Measurements from ENCODE around the gene ARID5B. TPM values are rescaled to one million over a fixed set of nuclear protein-coding genes. Genes with fewer than 3 reads are reported as not detected.

The ARID5B gene
- total and polyA plus RNA-seq, 2 experiments from 2014 or later: 1.3 to 1.6 TPM

DNA sequence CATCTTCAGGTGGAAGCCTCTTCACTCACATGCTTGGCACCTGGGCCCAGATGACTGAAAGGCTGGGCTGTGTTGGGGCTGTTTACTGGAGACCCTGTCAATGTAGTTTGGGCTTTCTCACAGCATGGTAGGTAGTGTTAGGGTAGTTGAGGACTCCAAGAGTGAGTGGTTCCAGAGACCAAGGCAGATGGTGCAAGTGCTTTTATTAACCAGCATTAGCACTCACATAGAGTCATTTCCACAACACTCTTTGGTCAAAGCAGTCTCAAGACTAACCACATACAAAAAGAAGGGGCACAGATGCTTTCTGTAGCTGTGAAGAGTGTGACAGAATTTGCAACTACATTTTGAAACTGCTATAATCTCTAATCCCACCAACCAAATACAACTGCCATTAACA is 232.1 kb downstream of the ARID5B start (continued):
- TF ChIP-seq, protein P1, sequence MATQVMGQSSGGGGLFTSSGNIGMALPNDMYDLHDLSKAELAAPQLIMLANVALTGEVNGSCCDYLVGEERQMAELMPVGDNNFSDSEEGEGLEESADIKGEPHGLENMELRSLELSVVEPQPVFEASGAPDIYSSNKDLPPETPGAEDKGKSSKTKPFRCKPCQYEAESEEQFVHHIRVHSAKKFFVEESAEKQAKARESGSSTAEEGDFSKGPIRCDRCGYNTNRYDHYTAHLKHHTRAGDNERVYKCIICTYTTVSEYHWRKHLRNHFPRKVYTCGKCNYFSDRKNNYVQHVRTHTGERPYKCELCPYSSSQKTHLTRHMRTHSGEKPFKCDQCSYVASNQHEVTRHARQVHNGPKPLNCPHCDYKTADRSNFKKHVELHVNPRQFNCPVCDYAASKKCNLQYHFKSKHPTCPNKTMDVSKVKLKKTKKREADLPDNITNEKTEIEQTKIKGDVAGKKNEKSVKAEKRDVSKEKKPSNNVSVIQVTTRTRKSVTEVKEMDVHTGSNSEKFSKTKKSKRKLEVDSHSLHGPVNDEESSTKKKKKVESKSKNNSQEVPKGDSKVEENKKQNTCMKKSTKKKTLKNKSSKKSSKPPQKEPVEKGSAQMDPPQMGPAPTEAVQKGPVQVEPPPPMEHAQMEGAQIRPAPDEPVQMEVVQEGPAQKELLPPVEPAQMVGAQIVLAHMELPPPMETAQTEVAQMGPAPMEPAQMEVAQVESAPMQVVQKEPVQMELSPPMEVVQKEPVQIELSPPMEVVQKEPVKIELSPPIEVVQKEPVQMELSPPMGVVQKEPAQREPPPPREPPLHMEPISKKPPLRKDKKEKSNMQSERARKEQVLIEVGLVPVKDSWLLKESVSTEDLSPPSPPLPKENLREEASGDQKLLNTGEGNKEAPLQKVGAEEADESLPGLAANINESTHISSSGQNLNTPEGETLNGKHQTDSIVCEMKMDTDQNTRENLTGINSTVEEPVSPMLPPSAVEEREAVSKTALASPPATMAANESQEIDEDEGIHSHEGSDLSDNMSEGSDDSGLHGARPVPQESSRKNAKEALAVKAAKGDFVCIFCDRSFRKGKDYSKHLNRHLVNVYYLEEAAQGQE (IDR thresholded peaks at IDR 0.05; ENCODE audit: unreplicated experiment): no peak

DNA sequence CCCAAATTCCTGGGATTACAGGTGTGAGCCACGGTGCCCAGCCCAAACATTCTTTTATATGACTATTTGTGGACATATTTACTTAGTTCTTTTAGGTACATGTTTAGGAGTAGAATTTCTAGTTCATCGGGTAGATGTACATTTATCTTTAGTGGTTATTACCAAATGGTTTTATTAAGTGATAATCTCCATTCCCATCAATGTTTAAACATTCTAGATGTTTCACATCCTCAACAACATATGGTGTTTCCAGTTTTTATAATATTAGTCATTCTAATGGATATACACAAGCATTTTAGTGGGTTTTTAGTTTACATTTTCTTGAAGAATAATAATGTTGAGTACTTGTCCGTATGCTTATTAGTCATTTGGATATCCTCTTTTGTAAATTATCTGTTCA is 235.4 kb downstream of the ARID5B start:
- Histone ChIP-seq H3K4me3 (no peak overlapping the region), H3K4me2 (no peak overlapping the region), H3K4me1 (ENCODE audit: insufficient read depth) (no peaks in the 10 kb centered on the region), H3K36me3 (ENCODE audit: insufficient read depth) (no peaks in the 10 kb centered on the region), H3K27me3 (ENCODE audit: insufficient read depth) (no peaks in the 10 kb centered on the region), H3F3A (replicated peaks; ENCODE audit: low read depth) (no peaks in the 10 kb centered on the region), H3K79me2 (replicated peaks; ENCODE audit: insufficient read depth) (no peaks in the 10 kb centered on the region), H2AFZ (no peak overlapping the region), H3K9me2 (ENCODE audit: insufficient read depth) (no peaks in the 10 kb centered on the region), H4K20me1 (replicated peaks; ENCODE audit: insufficient read depth) (no peaks in the 10 kb centered on the region), H3K27ac (ENCODE audit: low read depth) (no peak overlapping the region)
- Mint-ChIP-seq H3K36me3 (ENCODE audit: low read depth) (peaks cover 9% of the 10 kb centered on the region; the same call in 2 of the 3 replicates), H3K9me3 (peaks cover 26% of the 10 kb centered on the region), H3K4me3 (no peak overlapping the region), H3K4me1 (no peaks in the 10 kb centered on the region), H3K27ac (no peak overlapping the region), H3K27me3 (ENCODE audit: insufficient read depth, low read depth, poor library complexity) (no peaks in the 10 kb centered on the region)
- ATAC-seq (no peak), DNase-seq (ENCODE audit: low spot score) (no peak)
- TF ChIP-seq EZH2phosphoT487 (IDR thresholded peaks at IDR 0.05; ENCODE audit: unreplicated experiment) (no peak), ZNF114 (CRISPR knock-in tag; IDR thresholded peaks at IDR 0.05) (no peak), POLR2AphosphoS5 (IDR thresholded peaks at IDR 0.05; ENCODE audit: low read depth) (no peak), STAT1 (IDR thresholded peaks at IDR 0.05; ENCODE audit: unreplicated experiment) (no peak), NANOG (IDR thresholded peaks at IDR 0.05; ENCODE audit: borderline replicate concordance) (no peak), CREB1 (CRISPR knock-in tag; IDR thresholded peaks at IDR 0.05; ENCODE audit: low read depth) (no peak)
- TF ChIP-seq, protein P2, sequence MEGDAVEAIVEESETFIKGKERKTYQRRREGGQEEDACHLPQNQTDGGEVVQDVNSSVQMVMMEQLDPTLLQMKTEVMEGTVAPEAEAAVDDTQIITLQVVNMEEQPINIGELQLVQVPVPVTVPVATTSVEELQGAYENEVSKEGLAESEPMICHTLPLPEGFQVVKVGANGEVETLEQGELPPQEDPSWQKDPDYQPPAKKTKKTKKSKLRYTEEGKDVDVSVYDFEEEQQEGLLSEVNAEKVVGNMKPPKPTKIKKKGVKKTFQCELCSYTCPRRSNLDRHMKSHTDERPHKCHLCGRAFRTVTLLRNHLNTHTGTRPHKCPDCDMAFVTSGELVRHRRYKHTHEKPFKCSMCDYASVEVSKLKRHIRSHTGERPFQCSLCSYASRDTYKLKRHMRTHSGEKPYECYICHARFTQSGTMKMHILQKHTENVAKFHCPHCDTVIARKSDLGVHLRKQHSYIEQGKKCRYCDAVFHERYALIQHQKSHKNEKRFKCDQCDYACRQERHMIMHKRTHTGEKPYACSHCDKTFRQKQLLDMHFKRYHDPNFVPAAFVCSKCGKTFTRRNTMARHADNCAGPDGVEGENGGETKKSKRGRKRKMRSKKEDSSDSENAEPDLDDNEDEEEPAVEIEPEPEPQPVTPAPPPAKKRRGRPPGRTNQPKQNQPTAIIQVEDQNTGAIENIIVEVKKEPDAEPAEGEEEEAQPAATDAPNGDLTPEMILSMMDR (conservative IDR thresholded peaks at IDR 0.05; ENCODE audit: low read depth in 2 of 2): no peak
- TF ChIP-seq, protein P1 (IDR thresholded peaks at IDR 0.05; ENCODE audit: unreplicated experiment): no peak
- TF ChIP-seq, protein P3, sequence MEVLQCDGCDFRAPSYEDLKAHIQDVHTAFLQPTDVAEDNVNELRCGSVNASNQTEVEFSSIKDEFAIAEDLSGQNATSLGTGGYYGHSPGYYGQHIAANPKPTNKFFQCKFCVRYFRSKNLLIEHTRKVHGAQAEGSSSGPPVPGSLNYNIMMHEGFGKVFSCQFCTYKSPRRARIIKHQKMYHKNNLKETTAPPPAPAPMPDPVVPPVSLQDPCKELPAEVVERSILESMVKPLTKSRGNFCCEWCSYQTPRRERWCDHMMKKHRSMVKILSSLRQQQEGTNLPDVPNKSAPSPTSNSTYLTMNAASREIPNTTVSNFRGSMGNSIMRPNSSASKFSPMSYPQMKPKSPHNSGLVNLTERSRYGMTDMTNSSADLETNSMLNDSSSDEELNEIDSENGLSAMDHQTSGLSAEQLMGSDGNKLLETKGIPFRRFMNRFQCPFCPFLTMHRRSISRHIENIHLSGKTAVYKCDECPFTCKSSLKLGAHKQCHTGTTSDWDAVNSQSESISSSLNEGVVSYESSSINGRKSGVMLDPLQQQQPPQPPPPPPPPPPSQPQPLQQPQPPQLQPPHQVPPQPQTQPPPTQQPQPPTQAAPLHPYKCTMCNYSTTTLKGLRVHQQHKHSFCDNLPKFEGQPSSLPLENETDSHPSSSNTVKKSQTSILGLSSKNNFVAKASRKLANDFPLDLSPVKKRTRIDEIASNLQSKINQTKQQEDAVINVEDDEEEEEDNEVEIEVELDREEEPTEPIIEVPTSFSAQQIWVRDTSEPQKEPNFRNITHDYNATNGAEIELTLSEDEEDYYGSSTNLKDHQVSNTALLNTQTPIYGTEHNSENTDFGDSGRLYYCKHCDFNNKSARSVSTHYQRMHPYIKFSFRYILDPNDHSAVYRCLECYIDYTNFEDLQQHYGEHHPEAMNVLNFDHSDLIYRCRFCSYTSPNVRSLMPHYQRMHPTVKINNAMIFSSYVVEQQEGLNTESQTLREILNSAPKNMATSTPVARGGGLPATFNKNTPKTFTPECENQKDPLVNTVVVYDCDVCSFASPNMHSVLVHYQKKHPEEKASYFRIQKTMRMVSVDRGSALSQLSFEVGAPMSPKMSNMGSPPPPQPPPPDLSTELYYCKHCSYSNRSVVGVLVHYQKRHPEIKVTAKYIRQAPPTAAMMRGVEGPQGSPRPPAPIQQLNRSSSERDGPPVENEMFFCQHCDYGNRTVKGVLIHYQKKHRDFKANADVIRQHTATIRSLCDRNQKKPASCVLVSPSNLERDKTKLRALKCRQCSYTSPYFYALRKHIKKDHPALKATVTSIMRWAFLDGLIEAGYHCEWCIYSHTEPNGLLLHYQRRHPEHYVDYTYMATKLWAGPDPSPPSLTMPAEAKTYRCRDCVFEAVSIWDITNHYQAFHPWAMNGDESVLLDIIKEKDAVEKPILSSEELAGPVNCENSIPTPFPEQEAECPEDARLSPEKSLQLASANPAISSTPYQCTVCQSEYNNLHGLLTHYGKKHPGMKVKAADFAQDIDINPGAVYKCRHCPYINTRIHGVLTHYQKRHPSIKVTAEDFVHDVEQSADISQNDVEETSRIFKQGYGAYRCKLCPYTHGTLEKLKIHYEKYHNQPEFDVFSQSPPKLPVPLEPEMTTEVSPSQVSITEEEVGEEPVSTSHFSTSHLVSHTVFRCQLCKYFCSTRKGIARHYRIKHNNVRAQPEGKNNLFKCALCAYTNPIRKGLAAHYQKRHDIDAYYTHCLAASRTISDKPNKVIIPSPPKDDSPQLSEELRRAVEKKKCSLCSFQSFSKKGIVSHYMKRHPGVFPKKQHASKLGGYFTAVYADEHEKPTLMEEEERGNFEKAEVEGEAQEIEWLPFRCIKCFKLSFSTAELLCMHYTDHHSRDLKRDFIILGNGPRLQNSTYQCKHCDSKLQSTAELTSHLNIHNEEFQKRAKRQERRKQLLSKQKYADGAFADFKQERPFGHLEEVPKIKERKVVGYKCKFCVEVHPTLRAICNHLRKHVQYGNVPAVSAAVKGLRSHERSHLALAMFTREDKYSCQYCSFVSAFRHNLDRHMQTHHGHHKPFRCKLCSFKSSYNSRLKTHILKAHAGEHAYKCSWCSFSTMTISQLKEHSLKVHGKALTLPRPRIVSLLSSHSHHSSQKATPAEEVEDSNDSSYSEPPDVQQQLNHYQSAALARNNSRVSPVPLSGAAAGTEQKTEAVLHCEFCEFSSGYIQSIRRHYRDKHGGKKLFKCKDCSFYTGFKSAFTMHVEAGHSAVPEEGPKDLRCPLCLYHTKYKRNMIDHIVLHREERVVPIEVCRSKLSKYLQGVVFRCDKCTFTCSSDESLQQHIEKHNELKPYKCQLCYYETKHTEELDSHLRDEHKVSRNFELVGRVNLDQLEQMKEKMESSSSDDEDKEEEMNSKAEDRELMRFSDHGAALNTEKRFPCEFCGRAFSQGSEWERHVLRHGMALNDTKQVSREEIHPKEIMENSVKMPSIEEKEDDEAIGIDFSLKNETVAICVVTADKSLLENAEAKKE (CRISPR knock-in tag; IDR thresholded peaks at IDR 0.05): no peak

Data from GM23338 (cell line).